HG02870 (cell line): ENCODE measurements around the gene CR2.
A peak's percentile ranks its signal among the peaks of the same experiment; 100 is the strongest.
"Not testable (repeated sequence)": the region's sequence is repeated elsewhere in the genome, so short reads cannot be mapped to it uniquely, and the experiment has no call there.

Source experiments
- ATAC-seq: cut with Tn5 transposase; IDR thresholded peaks from one replicate; pipeline ENCODE4 v1.9.1; 2021; ENCODE audit warnings: mild to moderate bottlenecking, moderate library complexity; ENCODE audit not compliant: unreplicated experiment

The CR2 gene

DNA sequence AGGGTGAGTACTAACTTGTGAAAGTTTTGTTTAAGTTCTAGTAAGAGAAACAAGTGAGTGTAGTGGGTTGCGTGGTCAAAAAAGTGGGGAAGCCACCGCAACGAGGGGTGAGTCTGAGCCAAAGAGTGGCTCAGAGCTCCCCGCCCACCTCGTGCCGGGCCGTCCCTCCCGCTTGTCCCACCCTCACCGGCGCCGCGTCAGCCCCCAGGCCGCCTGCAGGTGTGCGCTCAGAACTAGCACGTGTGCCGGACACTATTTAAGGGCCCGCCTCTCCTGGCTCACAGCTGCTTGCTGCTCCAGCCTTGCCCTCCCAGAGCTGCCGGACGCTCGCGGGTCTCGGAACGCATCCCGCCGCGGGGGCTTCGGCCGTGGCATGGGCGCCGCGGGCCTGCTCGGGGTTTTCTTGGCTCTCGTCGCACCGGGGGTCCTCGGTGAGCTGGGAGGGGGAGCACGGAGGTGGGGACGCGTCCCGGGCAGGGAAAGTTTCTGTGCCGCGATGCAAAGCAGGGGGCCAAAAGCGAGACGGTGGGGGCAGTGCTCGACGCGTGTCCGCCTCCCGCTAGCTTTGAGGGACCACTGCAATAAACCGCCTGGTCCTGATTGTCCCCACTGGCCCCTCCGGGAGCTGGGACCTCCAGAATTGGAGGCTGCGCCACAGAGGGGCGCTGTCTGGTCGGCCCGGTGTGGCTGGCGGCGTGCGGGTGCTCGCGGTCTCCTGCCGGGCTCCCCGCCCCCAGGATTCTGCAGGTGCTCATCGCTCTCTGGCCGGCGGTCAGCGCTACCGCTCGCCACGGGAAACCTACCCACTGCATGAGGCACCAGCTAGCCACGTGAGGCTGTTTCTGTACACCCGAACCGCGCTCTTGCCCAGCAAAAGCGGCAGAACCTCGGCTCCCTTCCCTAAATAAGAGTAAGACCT, at the start of gene CR2:
Gene CR2 (plus strand): TSS at position 283 of the 919 bp plus-strand sequence. CDS start 91 bp downstream, at position 374.
- peak; percentile 78 for ATAC-seq

DNA sequence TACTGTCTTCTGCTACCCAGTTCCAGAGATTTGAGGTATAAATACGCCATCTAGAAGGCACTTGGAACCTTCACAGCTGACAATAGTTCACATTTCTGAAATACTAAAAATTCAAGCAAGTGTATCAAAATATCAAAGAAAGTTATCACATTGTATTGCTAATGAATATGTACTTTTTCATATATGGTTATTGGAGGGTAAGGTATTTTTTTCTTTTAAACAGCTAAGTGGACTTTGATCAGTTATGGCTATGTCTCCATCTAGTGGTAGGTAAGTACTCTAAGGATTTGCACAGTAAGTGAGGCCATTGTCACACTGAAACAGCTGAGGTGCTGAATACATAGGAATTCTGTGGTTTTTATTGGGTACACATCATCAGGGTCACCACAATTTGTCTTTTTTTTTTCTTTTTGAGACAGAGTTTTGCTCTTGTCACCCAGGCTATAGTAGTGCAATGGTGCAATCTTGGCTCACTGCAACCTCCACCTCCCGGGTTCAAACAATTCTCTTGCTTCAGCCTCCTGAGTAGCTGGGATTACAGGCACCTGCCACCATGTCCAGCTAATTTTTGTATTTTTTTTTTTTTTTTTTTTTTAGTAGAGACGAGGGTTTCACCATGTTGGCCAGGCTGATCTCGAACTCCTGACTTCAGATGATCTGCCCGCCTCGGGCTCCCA, 49.1 kb upstream of the CR2 start:
- no peak for ATAC-seq

DNA sequence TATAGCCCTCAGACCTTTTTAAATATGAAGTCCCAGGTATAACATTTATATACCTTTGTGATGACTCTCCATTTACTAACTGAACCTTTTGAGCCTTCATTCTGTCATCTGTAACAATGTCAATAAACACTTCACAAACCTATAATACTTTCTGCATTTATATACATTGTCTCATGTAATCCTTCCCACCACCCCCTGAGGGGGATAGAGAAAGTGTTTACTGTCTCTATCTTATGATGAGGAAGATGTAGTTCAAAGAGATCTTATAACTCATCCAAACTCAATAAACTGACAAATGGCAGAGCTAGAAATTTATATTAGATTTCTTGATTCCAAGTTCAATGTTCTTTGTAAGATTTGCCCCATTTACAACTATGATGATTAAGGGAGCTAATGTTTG, 48.3 kb upstream of the CR2 start:
- ATAC-seq, result no peak

DNA sequence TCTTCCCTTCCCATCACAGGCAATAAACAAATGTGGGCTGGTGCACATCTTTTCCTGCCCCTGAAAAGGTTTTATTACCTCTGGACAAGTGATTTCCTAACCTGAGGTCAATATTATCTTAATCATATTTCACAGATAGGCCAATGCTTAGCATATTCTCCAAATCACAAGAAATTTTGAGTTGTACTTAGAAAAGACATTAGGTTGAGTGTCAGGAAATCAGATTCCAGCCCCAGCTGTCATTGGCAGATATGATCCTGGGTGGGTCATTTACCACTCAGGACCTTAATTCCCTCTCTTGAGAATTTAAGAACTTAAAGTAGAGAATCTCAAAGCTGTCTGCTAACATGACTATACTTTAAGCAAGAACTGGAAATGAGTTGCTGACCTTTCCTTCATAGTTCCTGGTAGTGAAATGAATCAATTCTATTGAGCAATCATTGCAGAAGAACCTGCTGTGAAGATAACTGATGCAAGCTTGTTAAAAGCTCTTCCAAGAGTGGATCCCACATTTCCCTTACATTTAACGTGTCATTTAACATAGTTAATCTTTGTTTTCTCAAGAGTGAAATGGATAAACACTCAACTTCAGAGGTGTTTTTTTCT, 46.4 kb upstream of the CR2 start:
- peak; percentile 47 for ATAC-seq

DNA sequence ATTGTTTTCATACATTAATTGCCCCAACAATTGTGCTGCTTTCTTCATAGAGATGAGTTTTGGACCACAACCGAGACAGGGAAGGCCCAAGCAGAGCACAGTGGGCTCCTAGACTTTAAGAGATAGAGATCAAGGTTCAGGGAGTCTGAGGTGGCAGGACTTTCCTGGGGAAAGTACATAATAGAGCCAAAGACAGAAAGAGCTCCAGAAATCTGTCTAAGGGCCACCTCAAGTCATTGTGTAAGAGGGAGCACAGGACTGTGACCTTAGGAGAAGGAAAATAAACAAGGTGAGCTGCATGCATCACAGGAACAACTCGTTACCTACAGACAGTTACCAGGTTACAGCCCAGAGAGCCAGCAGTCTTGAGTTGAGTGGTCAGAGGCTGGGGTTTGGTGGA, 41.3 kb upstream of the CR2 start:
- no peak for ATAC-seq

DNA sequence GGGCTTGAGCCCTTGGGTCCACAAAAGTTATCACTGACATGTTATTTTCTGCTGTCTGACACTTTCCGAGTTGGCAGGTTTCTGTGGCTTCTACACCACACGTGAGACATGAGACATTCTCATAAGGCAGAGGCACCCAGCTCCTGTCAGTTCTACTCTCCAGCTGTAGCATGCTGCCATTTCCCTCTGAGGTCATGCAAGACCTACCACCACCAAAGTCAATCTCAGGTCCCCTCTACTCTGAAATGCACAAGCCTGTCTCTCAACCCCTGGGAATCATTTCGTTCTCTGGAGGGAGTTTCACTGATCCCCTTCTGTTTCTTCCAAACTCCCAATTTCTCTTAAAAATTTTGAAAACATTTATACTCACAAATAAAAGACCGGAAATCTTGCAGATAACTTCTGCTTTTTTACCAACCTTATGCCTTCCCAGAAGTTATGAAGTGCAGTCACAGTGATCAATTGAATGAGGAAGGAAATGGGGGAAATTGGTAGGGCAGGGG, 39.5 kb upstream of the CR2 start:
- peak; percentile 83 for ATAC-seq

DNA sequence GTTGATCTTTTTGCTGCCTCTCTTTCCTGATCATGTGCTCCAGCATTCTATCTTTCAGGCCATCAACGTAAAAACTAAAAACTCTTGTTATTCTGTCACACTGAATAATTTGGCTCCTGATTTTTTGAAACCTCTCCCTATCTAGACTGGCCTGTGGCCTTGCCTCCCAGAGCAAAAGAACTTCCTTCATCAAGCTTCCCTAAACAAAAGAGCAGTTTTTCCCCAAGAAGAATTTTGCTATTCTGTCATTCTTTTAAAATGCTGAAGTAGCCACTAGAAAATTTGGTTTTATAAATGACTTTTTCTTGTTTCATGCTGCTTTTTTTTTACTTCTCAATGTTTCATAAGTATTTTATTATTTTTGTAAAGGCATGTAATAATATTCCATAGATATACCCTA, 37.1 kb upstream of the CR2 start:
- no peak for ATAC-seq

DNA sequence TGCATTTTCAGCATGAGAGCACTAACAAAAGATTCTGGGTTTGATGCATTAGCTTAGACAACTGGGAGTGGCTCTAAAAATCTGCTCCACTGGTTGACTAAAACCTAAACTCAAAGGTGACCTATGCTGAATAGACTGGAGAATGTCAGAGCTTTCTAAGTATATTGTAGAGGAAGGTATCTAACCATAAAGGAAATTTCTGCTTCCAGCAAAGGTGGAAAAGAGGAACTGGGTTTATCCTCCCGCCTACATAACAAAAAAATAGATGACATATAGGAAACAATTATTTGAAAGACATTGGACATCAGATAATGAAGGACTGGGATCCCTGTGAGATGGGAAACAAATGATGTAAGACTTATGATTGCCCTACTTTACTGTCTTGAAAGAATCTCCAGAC, 35.8 kb upstream of the CR2 start:
- ATAC-seq, result no peak

DNA sequence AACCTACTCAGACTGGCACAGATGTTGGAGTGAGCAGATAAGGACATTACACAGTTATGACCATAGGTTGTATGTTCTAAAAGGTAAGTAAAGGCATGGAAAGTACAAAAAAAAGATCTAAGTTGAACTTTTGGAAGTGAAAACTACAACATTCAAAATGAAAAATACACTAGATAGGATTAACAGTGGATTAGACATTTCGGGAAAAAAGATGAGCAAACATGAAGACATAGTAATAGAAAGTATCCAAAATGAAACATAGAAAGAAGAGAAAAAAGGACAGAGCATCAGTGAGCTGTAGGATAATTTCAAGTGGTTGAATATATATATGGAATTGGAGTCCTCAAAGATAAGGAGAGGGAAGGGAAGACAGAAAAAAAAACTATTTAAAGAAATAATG, 34.0 kb upstream of the CR2 start:
- ATAC-seq, result no peak

DNA sequence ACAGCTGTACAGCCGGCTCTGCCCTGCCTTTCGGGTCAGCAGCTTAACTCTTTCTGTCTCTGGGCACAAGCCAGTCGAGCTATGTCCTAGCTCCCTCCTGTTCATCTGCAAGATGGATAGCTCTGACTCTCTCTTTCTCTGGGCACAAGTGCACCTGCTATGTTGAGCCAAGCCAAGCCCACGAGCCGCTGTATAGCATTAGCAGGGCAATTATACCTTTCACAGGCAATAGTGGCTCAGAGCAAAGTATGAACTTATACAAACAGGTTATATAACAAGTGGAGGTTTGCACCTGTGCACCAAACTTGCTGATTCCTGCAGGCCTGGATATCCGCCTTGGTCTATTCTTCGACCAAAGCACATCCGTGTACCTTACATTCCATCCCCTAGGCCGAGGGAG, 33.0 kb upstream of the CR2 start:
- ATAC-seq, result no peak

DNA sequence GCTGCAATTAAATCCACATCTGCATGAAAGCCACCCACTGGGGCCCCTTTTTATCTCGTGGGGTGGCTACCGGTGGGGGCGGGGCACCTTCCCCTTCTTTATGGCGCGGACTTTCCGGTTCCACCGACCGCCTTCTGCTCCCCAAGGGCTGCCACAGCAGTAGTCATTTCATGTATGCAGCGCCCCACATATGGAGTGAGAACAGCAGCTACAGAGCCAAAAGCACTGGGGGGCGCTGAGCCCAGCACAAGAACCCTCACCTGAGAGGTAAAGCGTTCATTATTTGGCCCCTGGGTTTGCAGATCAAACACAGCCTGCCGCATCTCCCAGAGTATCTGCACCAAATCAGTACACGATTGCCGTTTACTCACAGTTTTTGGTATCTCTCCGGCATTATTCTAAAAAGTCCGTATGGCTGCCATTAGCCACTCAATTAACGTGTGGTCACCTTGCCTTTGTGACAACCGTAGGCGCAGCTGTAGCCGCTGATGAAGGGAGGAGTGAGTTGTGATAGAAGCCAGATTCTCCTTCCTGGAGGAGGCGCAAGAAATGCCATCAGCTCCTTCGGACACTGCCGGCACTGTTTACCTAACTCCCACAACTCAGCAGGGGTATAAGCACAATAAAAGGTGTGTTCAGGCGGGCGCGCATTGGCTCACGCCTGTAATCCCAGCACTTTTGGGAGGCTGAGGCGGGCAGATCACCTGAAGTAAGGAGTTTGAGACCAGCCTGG, 30.4 kb upstream of the CR2 start:
- no peak for ATAC-seq

DNA sequence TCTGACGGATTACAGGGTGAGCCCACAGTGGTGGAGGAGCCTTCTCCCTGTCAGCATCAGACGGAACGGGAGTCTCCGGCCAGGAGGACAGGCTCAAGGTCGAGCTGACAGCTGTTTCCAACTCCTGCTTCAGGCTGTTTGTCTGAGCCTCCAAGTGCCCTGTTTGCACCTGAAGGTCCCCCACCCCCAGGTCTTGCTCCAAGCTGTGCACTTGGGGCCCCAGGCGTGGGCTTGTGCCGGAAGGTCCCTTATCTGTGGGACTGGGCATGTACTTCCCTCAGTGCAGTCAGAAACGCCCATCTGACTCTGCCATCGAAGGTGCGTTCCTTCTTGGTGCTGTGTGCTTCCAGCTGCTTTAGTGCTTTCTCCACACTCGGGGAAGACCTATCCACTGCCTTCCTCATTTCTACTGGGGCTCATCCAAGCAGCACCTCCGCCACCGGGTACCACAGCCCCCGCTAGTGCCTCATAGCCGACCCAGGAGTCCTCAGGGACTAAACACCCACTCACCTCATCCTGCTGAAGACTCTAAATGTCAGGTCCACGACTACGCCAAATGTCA, 29.5 kb upstream of the CR2 start:
- no peak for ATAC-seq

DNA sequence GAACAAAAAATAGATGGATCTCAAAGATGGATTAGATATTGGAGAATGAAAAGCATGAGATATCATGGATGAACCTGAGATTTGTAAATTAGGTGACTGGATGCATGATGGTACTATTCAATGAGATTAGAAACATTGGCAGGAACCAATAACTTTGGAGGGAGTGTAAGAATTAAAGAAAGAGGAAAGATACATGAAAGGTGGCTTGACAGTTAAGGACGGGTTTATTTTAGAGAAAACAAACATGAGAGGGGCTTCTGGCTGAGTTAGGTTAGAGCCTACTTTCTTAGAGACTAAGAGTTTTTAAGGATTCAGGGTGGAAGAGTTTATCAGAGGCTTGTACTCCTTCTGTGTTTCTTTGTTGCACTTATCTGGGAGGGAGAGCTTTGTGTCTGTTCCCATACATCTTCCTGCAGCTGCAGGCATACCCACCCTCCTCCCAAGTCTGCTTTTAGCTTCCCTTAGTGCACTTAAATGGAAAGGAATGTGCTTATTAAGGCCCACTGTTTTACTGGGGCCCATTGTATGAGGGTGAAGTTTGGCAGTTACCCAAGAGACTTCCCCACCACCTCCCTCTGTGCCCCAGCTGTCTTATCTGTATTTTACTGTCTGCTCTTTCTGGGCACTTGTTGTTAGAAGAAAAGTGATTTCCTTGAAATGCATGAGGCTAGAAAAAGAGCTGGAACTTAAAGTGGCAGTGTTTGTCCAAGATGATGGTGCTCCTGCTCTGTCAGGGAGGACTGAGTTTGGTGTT, 26.1 kb upstream of the CR2 start:
- no peak for ATAC-seq

DNA sequence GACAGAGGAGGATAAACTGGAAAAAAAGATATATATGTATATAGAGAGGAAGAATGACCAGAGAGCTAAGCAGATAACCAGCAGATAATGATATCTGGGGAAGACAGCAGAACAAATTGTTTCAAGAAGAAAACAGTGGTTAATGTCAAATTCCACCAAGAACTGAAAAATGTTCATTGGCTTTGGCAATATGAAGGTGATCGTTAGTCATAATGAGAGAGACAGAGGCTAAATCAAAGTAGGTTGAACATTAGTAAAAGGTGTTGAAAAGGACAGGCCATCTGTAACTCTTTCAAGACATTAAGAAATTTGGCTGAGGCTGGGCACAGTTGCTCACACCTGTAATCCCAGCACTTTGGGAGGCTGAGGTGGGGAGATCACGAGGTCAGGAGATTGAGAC, 25.3 kb upstream of the CR2 start:
- ATAC-seq, result no peak

DNA sequence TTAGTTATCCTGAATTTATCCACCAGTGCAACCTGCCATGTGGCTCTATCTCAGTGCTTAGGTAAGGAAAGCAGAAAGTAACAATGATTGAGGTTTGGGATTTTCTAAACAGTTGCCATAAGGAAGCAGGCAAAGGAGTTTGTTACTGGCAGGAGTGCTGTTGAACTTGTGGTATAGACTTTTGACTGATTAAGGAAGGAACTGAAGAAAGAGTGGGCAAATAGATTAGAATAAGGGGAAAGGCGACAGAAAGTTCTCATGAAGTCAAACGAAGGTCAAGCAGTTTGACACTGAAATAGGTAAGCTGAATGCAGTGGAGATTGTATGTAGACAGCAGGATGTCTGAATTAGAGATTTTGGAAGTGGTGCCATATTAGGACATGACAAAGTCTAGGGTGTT, 24.2 kb upstream of the CR2 start:
- no peak for ATAC-seq

DNA sequence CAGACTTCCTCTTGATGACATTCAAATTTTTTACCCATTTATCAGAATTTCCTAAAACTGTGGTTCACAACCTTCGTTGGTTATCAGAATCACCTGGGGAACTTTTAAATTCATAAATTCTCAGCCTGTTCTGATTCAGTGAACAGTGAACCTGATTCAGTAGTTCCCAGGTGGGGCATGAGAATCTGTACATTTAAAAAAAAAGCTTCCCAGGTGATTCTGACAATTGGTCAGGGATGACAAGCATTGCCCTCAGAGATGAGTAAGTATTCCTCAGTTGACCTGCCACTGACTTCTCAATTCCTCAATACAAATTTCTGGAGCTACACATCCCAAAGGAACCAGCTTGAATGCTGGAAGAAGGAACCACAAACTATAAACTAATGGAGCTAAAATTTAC, 23.5 kb upstream of the CR2 start:
- ATAC-seq, result no peak

DNA sequence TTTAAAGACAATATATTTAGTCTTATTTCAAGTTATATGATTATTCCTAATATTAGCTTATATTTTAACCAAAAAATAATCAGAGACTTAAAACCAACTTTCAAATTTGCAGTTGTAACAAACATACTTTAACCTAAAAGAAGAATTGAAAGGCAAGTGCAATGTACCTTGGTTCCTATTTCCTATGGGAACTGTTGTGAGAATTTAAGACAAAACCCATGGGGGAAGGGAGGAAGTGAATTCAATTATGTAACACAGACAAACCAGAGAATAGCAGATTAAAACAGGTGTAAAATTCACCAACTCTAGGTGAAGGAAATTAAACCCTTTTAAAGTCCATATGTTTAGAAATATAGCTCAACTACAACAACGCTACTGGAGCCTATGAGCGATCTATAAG, 22.6 kb upstream of the CR2 start:
- no peak for ATAC-seq

DNA sequence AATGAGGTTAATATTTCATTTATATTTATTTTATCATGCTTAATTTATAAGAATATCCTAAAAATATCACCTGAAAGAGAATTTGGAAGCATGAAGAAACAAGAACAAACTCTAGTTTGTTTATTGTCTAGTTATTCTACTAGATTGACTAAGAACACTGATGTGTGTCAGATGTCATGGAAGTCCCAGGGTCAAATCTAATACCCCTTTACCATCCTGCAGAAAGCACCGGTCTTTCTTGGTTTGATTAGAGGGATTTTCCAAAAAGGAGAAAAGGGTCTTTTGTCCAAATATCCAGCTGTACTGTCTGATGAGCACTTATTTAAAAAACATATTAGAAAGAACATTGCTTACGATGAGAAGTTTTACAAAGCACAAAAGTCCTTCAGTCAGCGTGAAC, 20.7 kb upstream of the CR2 start:
- no peak for ATAC-seq

DNA sequence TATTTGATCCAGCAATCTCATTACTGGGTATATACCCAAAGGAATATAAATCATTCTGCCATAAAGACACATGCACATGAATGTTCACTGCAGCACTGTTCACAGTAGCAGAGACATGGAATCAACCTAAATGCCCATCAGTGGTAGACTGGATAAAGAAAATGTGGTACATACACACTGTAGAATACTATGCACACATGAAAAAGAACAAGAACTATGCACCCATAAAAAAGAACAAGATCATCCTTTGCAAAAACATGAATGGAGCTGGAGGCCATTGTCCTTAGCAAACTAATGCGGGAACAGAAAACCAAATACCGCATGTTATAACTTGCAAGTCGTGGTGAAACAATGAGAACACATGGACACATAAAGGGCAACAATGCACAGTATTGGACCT, 17.4 kb upstream of the CR2 start:
- ATAC-seq, result not testable (repeated sequence)

DNA sequence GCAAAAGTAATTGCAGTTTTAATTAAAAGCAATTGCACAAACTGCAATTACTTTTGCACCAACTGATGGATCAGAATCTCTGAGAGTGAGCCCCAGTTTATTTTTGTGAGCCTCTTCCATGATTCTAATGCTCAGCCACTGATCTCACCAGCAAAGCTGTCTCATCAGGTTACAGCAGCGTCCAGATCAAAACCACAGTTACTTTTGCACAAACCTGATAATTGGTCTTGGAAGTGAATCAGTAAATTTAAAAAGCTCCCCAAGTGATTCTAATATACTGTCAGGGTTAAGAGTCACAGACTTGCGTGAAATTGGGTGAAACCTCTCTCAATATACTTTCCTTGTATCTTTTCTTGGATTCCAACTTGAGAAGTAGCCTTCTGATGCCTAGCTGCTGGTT, 13.5 kb upstream of the CR2 start:
- no peak for ATAC-seq
